IPS-11a (cell line): ENCODE measurements around the gene SMIM5.

ENCODE experiments used
- H3K4me3 ChIP-seq: one replicate; pipeline ENCODE4 v1.5.1; 2013; ENCODE audit warnings: low read depth, low read length, control low read depth

SMIM5 gene

GRCh38 chr17:75602644-75603043 lies 30.6 kb upstream of the SMIM5 start:
- H3K4me3 ChIP-seq, result no peak overlapping the region

- H3K4me3 ChIP-seq, result no peak overlapping the region
Measured at GRCh38 chr17:75603123-75603522, 30.1 kb upstream of the SMIM5 start.

GRCh38 chr17:75604034-75604695 lies 29.1 kb upstream of the SMIM5 start:
- H3K4me3 ChIP-seq, result no peak overlapping the region

GRCh38 chr17:75605790-75606189 lies 27.4 kb upstream of the SMIM5 start:
- H3K4me3 ChIP-seq, result no peak overlapping the region

GRCh38 chr17:75607086-75607485 lies 26.1 kb upstream of the SMIM5 start:
- no peak overlapping the region for H3K4me3 ChIP-seq

- no peak overlapping the region for H3K4me3 ChIP-seq
Measured at GRCh38 chr17:75610103-75610984, 22.9 kb upstream of the SMIM5 start.

GRCh38 chr17:75611851-75612429 lies 21.3 kb upstream of the SMIM5 start:
- no peak overlapping the region for H3K4me3 ChIP-seq

GRCh38 chr17:75612906-75613626 lies 20.2 kb upstream of the SMIM5 start:
- H3K4me3 ChIP-seq, result no peak overlapping the region

- H3K4me3 ChIP-seq, result no peak overlapping the region
Measured at GRCh38 chr17:75614006-75614405, 19.2 kb upstream of the SMIM5 start.

GRCh38 chr17:75614556-75615270 lies 18.5 kb upstream of the SMIM5 start:
- H3K4me3 ChIP-seq, result no peak overlapping the region

- H3K4me3 ChIP-seq, result no peak overlapping the region
Measured at GRCh38 chr17:75615301-75615700, 17.9 kb upstream of the SMIM5 start.

GRCh38 chr17:75616521-75617122 lies 16.6 kb upstream of the SMIM5 start:
- no peak overlapping the region for H3K4me3 ChIP-seq

- no peak overlapping the region for H3K4me3 ChIP-seq
Measured at GRCh38 chr17:75617218-75617617, 16.0 kb upstream of the SMIM5 start.

GRCh38 chr17:75617675-75618074 lies 15.6 kb upstream of the SMIM5 start:
- no peak overlapping the region for H3K4me3 ChIP-seq

GRCh38 chr17:75619506-75620431 lies 13.5 kb upstream of the SMIM5 start:
- no peak overlapping the region for H3K4me3 ChIP-seq

- H3K4me3 ChIP-seq, result no peak overlapping the region
Measured at GRCh38 chr17:75621489-75621888, 11.7 kb upstream of the SMIM5 start.

GRCh38 chr17:75622076-75622475 lies 11.2 kb upstream of the SMIM5 start:
- H3K4me3 ChIP-seq, result no peak overlapping the region

GRCh38 chr17:75622771-75623273 lies 10.4 kb upstream of the SMIM5 start:
- H3K4me3 ChIP-seq, result no peak overlapping the region

GRCh38 chr17:75623386-75623785 lies 9.8 kb upstream of the SMIM5 start:
- H3K4me3 ChIP-seq, result no peak overlapping the region
